Peyer's patch (tissue), 4 donors: ENCODE results near the gene KCNN3. TPM values are rescaled to one million over a fixed set of nuclear protein-coding genes. Genes with fewer than 3 reads are reported as not detected.

Source experiments
- DNase-seq, 3 donors: peaks; one replicate each; pipeline ENCODE4 v3.0.0-alpha.2; 2017 to 2019
- H3K27ac ChIP-seq, 4 donors: fragments of 200-600 bp; sonication (generic); one replicate each; pipeline ENCODE4 v1.5.1; 2016 to 2019
- H3K27me3 ChIP-seq, 2 donors: fragments of 200-600 bp; sonication (generic); one replicate each; pipeline ENCODE4 v1.5.1; 2019
- H3K36me3 ChIP-seq, 3 donors: fragments of 200-600 bp; sonication (generic); one replicate each; pipeline ENCODE4 v1.5.1; 2016 to 2019
- H3K4me1 ChIP-seq, 4 donors: fragments of 200-600 bp; sonication (generic); one replicate each; pipeline ENCODE4 v1.5.1; 2016 to 2019
- H3K4me3 ChIP-seq, 4 donors: fragments of 200-600 bp; sonication (generic); 1 replicate in 3 of 4; 2 replicates in 1 of 4; pipeline ENCODE4 v1.5.1; 2016 to 2019; ENCODE audit warnings: mild to moderate bottlenecking in 1 of 4
- H3K9me3 ChIP-seq, 4 donors: fragments of 200-600 bp; sonication (generic); one replicate each; pipeline ENCODE4 v1.5.1; 2016 to 2019; ENCODE audit warnings: mild to moderate bottlenecking in 1 of 4
- CTCF ChIP-seq, 6 experiments: fragments of 450-650 bp in 4 of 6; fragments of 200-600 bp in 2 of 6; sonication (generic) in 1 of 6; IDR thresholded peaks; one replicate each; pipeline ENCODE4 v1.5.1; 2017 to 2019; ENCODE audit warnings: antibody characterized with exemption in 6 of 6, mild to moderate bottlenecking in 3 of 6, moderate library complexity in 1 of 6
- POLR2A ChIP-seq, 2 donors: fragments of 450-650 bp; IDR thresholded peaks; one replicate each; pipeline ENCODE4 v1.5.1; 2017; ENCODE audit warnings: antibody characterized with exemption in 2 of 2, mild to moderate bottlenecking in 2 of 2, moderate library complexity in 2 of 2
- total RNA-seq, 4 donors: library from RNA; depleted of rRNA; stranded (reverse); fragments of >200 nt; gene quantifications; one replicate each; pipeline ENCODE4 v1.1.0, GENCODE V29; 2016

The KCNN3 gene
- total RNA-seq, 4 donors from 2014 or later = 0.85 to 1.7 (median 1.2) TPM

DNA sequence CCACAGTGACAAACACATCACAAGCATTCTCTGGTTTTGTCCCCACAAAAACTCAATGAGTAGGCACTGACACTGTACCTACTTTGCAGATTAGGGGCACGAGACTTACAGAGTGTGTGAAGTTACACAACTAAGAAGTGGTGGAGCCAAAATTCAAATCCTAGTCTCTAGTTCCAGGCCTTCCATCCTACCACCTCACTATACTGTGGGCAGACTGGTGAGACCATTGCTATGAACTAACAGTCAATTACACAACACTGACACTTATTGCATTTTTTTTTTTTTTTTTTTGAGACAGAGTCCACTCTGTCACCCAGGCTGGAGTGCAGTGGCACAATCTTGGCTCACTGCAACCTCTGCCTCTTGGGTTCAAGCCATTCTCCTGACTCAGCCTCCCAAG, 71.4 kb downstream of the KCNN3 start:
- DNase-seq = no peak
- Histone ChIP-seq H3K27me3 (no peaks in the 10 kb centered on the region), H3K4me3 (no peak overlapping the region), H3K27ac (no peak overlapping the region), H3K4me1 (no peaks in the 10 kb centered on the region), H3K9me3 (no peaks in the 10 kb centered on the region), H3K36me3 (no peaks in the 10 kb centered on the region)
- no peak for TF ChIP-seq CTCF (IDR thresholded peaks at IDR 0.05)
- no peak for TF ChIP-seq POLR2A (IDR thresholded peaks at IDR 0.05)

- Histone ChIP-seq H3K36me3 (no peaks in the 10 kb centered on the region), H3K9me3 (no peaks in the 10 kb centered on the region), H3K4me1 (no peaks in the 10 kb centered on the region), H3K4me3 (no peak overlapping the region), H3K27me3 (no peaks in the 10 kb centered on the region), H3K27ac (no peak overlapping the region)
- no peak for TF ChIP-seq CTCF (IDR thresholded peaks at IDR 0.05)
- no peak for TF ChIP-seq POLR2A (IDR thresholded peaks at IDR 0.05)
- no peak for DNase-seq
Measured at GRCh38 chr1:154797175-154797574, 72.9 kb downstream of the KCNN3 start.

- no peak overlapping the region for H3K4me3 ChIP-seq
- H3K9me3 ChIP-seq = no peaks in the 10 kb centered on the region
Measured at GRCh38 chr1:154796303-154796892, 73.7 kb downstream of the KCNN3 start.

DNA sequence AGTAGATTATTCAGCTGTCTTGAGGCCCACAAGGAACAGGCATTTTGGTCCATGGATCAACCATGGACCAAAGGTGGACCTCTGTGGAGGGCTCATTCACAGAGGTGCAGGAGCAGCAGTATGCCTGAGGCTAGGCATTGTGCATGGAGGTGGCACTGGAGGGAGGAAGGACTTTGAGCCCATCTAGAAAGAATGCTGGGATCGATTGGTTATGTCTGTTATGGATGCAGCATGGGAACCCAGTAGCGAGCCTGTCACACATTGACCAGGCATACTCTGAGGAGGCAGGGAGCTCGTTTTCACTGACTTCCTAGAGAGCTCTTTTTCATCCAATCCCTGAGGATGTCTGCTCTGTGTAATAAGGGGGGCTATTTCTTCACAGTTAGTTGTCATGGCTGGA, 75.5 kb downstream of the KCNN3 start:
- no peak for TF ChIP-seq POLR2A (IDR thresholded peaks at IDR 0.05)
- no peak for TF ChIP-seq CTCF (IDR thresholded peaks at IDR 0.05)
- Histone ChIP-seq H3K4me3 (no peak overlapping the region), H3K36me3 (no peaks in the 10 kb centered on the region), H3K27ac (no peak overlapping the region), H3K4me1 (peaks cover 0 to 8% (median 0%) of the 10 kb centered on the region in 4 donors), H3K27me3 (no peaks in the 10 kb centered on the region), H3K9me3 (no peaks in the 10 kb centered on the region)
- DNase-seq = no peak

More at GRCh38 chr1:154796303-154796892, 73.7 kb downstream of the KCNN3 start:
- no peak for TF ChIP-seq POLR2A (IDR thresholded peaks at IDR 0.05)
- no peak for TF ChIP-seq CTCF (IDR thresholded peaks at IDR 0.05)
- Histone ChIP-seq H3K36me3 (no peaks in the 10 kb centered on the region), H3K27me3 (no peaks in the 10 kb centered on the region), H3K27ac (no peak overlapping the region), H3K4me1 (peaks cover 0 to 6% (median 0%) of the 10 kb centered on the region in 4 donors)
- DNase-seq = no peak

- H3K4me3 ChIP-seq = no peak overlapping the region
- H3K27ac ChIP-seq = no peak overlapping the region
- peaks cover 0 to 8% (median 0%) of the 10 kb centered on the region in 4 donors for H3K4me1 ChIP-seq
- DNase-seq = no peak
- no peaks in the 10 kb centered on the region for H3K27me3 ChIP-seq
- H3K9me3 ChIP-seq = no peaks in the 10 kb centered on the region
- H3K36me3 ChIP-seq = no peaks in the 10 kb centered on the region
- TF ChIP-seq POLR2A (IDR thresholded peaks at IDR 0.05) = no peak
- TF ChIP-seq CTCF (IDR thresholded peaks at IDR 0.05) = no peak
Measured at GRCh38 chr1:154793685-154794084, 76.4 kb downstream of the KCNN3 start.

DNA sequence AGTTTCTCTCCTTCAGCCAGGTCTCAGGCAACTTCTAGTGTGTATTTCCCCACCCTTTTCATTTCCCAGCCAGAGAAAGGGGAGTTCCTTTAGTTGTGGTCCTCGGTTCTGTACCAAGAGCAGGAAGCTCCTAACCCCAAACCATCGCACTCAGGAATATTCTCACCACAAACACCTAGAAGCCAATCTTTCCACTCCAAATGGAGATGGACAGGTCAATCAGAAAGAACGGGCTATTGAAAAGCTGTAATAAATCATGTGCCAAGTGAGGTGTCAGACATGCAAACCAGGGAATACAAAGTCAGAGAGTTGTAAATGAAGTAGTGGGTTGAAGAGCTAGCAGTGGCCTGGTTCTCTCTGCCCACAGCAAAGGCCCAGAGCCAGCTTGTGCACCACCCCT, 77.2 kb downstream of the KCNN3 start:
- Histone ChIP-seq H3K36me3 (no peaks in the 10 kb centered on the region), H3K9me3 (no peaks in the 10 kb centered on the region), H3K27ac (no peak overlapping the region), H3K4me3 (no peak overlapping the region), H3K27me3 (no peaks in the 10 kb centered on the region), H3K4me1 (peaks cover 0 to 8% (median 0%) of the 10 kb centered on the region in 4 donors)
- DNase-seq = no peak
- TF ChIP-seq POLR2A (IDR thresholded peaks at IDR 0.05) (no peak), CTCF (IDR thresholded peaks at IDR 0.05) (no peak)
